Cardiac fibroblast (primary cell): Measurements from ENCODE around the gene VWA5A.

Experiments
- DNase-seq, 2 donors: peaks; one replicate each; pipeline versions ENCODE4 v3.0.0 to v3.0.0-alpha.2; 2010; ENCODE audit warnings: low read depth in 2 of 2
- H3K4me3 ChIP-seq, 2 donors: replicated peaks in 1 of 2; 1 replicate in 1 of 2; 2 replicates in 1 of 2; pipeline ENCODE4 v1.5.1; 2011; ENCODE audit warnings: low read depth in 2 of 2, low read length in 2 of 2, mild to moderate bottlenecking in 2 of 2, moderate library complexity in 1 of 2
- TF ChIP-seq, protein P1 (sequence below): IDR thresholded peaks from one replicate; pipeline ENCODE4 v1.5.1; 2011; ENCODE audit warnings: low read depth, mild to moderate bottlenecking, low read length, inconsistent platforms

The VWA5A gene

DNA sequence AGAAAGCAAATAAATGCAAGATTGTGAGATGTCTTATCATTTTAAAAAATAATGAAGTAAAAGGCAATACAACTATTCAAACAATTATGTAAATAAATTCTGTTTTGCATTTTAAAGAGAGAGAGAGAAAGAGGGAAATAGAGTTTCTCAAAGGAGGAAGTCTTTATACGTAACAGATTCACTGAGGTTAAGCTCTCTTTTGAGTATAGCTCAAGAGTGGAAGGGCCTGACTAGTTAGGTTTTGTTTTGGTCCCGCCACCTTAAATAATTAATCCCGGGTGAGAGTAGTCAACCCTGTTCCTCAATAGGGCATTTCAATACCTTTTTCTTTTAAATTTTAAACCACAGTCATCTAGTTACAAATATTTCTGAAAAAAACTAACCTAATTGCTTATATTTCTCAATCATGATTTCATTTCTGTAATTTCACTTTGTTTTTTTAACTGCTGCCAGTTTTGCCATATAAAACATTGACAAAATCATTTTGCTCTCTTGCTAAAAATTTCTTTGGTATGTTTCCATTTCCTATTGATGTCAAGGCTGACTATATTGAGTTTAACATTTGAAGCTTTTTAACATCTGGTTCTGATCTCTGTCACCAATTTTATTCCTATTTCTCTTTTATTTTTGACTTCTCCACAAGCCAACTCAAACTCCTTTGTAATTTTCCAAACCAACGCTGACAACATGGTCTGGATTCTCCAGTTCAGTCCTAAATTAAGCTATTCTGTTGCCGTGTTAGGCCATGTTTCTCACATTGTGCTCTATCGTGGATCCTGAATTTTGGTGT is 78.2 kb downstream of the VWA5A start:
- TF ChIP-seq, protein P1, sequence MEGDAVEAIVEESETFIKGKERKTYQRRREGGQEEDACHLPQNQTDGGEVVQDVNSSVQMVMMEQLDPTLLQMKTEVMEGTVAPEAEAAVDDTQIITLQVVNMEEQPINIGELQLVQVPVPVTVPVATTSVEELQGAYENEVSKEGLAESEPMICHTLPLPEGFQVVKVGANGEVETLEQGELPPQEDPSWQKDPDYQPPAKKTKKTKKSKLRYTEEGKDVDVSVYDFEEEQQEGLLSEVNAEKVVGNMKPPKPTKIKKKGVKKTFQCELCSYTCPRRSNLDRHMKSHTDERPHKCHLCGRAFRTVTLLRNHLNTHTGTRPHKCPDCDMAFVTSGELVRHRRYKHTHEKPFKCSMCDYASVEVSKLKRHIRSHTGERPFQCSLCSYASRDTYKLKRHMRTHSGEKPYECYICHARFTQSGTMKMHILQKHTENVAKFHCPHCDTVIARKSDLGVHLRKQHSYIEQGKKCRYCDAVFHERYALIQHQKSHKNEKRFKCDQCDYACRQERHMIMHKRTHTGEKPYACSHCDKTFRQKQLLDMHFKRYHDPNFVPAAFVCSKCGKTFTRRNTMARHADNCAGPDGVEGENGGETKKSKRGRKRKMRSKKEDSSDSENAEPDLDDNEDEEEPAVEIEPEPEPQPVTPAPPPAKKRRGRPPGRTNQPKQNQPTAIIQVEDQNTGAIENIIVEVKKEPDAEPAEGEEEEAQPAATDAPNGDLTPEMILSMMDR: no peak
- no peak for DNase-seq
- no peak overlapping the region for H3K4me3 ChIP-seq

DNA sequence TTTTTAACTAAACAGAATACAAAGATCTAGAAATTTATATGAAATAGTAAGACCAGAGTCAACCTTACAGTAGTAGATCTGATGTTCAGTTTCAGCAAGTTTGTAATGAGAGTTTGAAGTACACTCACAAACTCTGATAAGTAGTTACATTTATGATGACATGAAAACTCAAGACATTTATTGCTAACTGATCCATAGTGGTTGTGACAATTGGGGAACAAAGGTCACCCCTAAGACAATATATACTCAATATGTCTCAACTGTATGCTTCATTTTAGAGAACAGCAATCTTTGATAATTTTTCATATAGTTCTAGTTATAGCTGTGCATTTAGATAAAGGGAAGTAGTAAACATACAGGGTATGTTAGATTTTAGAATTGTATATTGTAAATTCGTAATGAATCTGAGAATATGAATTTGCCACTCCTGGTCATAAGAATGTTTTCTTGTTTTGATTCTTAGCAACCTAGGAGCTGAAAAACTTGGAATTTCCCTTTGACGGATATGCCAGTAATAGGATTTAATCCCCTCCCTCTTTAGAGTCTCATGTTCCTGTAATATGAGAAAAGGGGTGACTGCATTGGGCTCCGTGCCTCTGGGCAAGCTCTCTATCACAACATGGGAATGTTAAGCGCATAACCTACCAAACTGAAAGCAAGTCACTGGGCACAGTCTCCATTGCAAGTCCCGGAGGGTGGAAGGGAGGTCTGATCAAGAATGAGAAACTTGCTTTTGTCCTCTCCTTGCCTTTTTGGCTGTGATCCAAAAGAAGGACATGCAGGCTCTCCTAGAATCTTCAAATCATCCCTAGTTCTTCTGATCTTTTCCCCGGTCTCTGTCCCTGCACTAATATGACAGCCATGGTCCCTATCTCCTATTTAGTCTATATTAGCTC is 79.3 kb downstream of the VWA5A start:
- peak; percentile 45 to 48 for DNase-seq
- no peak overlapping the region for H3K4me3 ChIP-seq
- TF ChIP-seq, protein P1: no peak

DNA sequence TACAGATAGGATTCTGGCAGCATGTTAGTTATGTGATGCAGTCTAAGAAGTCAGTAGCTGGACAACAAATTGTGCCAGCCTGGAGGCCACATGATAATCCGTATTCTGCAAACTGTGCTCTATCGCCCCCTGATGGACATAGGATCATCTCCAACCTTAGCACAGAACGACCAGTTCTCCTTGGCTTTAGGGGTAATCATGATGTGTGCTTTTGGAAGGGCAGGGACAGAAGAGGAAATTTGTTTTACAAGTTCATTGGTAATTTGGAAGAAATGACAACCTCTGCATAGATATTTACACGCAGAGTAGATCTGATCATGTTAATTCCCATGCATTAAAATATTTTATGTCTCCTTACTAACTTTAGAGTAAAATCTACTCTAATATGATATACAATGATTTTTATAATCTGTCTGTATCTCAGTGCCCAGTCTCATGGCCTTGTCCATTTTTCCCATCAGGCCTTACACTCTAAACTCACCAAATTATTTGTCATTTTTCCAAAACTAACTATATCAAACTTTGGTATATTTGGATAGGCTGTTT is 80.0 kb downstream of the VWA5A start:
- no peak overlapping the region for H3K4me3 ChIP-seq
- TF ChIP-seq, protein P1: peak; percentile 81
- DNase-seq: peak; percentile 80 to 81
